HepG2 (cell line): ENCODE measurements around the gene SRRT. TPM values are rescaled to one million over a fixed set of nuclear protein-coding genes. Genes with fewer than 3 reads are reported as not detected.

Source experiments
- ARID3A ChIP-seq: IDR thresholded peaks from 2 replicates; pipeline ENCODE4 v1.6.1; 2012; ENCODE audit warnings: low read depth, low read length, improper control_type of control experiment
- BHLHE40 ChIP-seq: IDR thresholded peaks from 2 replicates; pipeline ENCODE4 v1.6.1; 2011; ENCODE audit warnings: low read length, improper control_type of control experiment
- ETS1 ChIP-seq: sonication (generic); formaldehyde crosslinking; IDR thresholded peaks from 2 replicates; pipeline ENCODE4 v1.4.0; 2020; ENCODE audit warnings: missing genetic modification reagents
- FUBP1 ChIP-seq: sonication (generic); formaldehyde crosslinking; IDR thresholded peaks from 2 replicates; pipeline ENCODE4 v1.5.1; 2020; ENCODE audit warnings: missing genetic modification reagents, mild to moderate bottlenecking, borderline replicate concordance
- HOXA5 ChIP-seq: sonication (generic); formaldehyde crosslinking; IDR thresholded peaks from 2 replicates; pipeline ENCODE4 v1.4.0; 2020; ENCODE audit warnings: missing genetic modification reagents
- MEF2D ChIP-seq: sonication (generic); formaldehyde crosslinking; IDR thresholded peaks from 2 replicates; pipeline ENCODE4 v1.5.1; 2020; ENCODE audit warnings: mild to moderate bottlenecking, missing genetic modification reagents
- NKX3-1 ChIP-seq: sonication (generic); formaldehyde crosslinking; IDR thresholded peaks from 2 replicates; pipeline ENCODE4 v1.5.0; 2020; ENCODE audit warnings: missing genetic modification reagents
- PAX8 ChIP-seq: sonication (generic); formaldehyde crosslinking; IDR thresholded peaks from 2 replicates; pipeline ENCODE4 v1.8.0; 2022; ENCODE audit warnings: mild to moderate bottlenecking, missing genetic modification reagents, borderline replicate concordance
- TGIF2 ChIP-seq: IDR thresholded peaks from 2 replicates; pipeline ENCODE4 v1.6.1; 2016; ENCODE audit warnings: control low read depth, missing compliant biosample characterization
- ZFP1 ChIP-seq: IDR thresholded peaks from 2 replicates; pipeline ENCODE4 v1.6.1; 2016
- ZNF142 ChIP-seq: sonication (generic); formaldehyde crosslinking; IDR thresholded peaks from 2 replicates; pipeline ENCODE4 v1.4.0; 2020; ENCODE audit warnings: missing genetic modification reagents
- ZNF501 ChIP-seq: sonication (generic); formaldehyde crosslinking; IDR thresholded peaks from 2 replicates; pipeline ENCODE4 v1.5.1; 2020; ENCODE audit warnings: mild to moderate bottlenecking, moderate library complexity, missing genetic modification reagents
- ZNF670 ChIP-seq: sonication (generic); formaldehyde crosslinking; IDR thresholded peaks from 2 replicates; pipeline ENCODE4 v1.8.0; 2022; ENCODE audit warnings: mild to moderate bottlenecking, missing genetic modification reagents, borderline replicate concordance
- ZNF788 ChIP-seq: sonication (generic); formaldehyde crosslinking; IDR thresholded peaks from 2 replicates; pipeline ENCODE4 v1.5.0; 2020; ENCODE audit warnings: mild to moderate bottlenecking, missing genetic modification reagents, borderline replicate concordance
- polyA plus RNA-seq, 8 experiments: library from polyadenylated mRNA; depleted of rRNA in 3 of 8; stranded (reverse) in 7 of 8; unstranded in 1 of 8; fragments of >200 nt; fragmentation: Illumina TruSeq in 4 of 8; extraction: Trizol in 4 of 8; gene quantifications; 2 replicates each; pipeline versions ENCODE4 v1.2.1 to v1.2.3, GENCODE V29; 2011 to 2016; ENCODE audit warnings: low read depth in 4 of 8, missing spikeins in 1 of 8, mixed read lengths in 1 of 8; ENCODE audit not compliant: insufficient read depth in 1 of 8
- total RNA-seq, 5 experiments: library from RNA; depleted of rRNA; stranded (reverse); fragments of >200 nt; fragmentation: Illumina TruSeq; extraction: Trizol; gene quantifications; 2 replicates each; pipeline ENCODE4 v1.2.3, GENCODE V29; 2016; ENCODE audit warnings: low read depth in 1 of 5

SRRT gene
- total and polyA plus RNA-seq, 2 of the 13 experiments (the other 11 are each of a cell fraction or from before 2014, with no cell fraction given), result 26.2 to 106 TPM

GRCh38 chr7:100866729-100867039 lies 8.2 kb upstream of the SRRT start (continued):
- TF ChIP-seq ZNF142 (CRISPR knock-in tag) (no peak), ARID3A (no peak), FUBP1 (CRISPR knock-in tag) (no peak), BHLHE40 (no peak), ETS1 (CRISPR knock-in tag) (no peak), NKX3-1 (CRISPR knock-in tag) (no peak), TGIF2 (CRISPR knock-in tag) (no peak), HOXA5 (CRISPR knock-in tag) (no peak), ZFP1 (CRISPR knock-in tag) (no peak), ZNF788 (CRISPR knock-in tag) (no peak), ZNF670 (CRISPR knock-in tag) (no peak), PAX8 (CRISPR knock-in tag) (no peak), ZNF501 (no peak), MEF2D (CRISPR knock-in tag) (no peak)
